Lower lobe of right lung (tissue), 2 donors: Measurements from ENCODE around the gene ESYT1. TPM values are rescaled to one million over a fixed set of nuclear protein-coding genes. Genes with fewer than 3 reads are reported as not detected.

Experiments used
- ATAC-seq, 2 donors: fragments of 200-7000 bp; cut with Tn5 transposase; one replicate each; pipeline ENCODE4 v1.9.1; 2020 to 2022; ENCODE audit warnings: mild to moderate bottlenecking in 2 of 2, moderate library complexity in 2 of 2
- DNase-seq: peaks from one replicate; pipeline ENCODE4 v3.0.0-alpha.2; 2020
- H3K27ac ChIP-seq: fragments of 200-600 bp; one replicate; pipeline ENCODE4 v1.8.0; 2022
- H3K27me3 ChIP-seq: fragments of 200-600 bp; one replicate; pipeline ENCODE4 v1.8.0; 2022; ENCODE audit warnings: low read depth
- H3K36me3 ChIP-seq: fragments of 200-600 bp; one replicate; pipeline ENCODE4 v1.8.0; 2022; ENCODE audit warnings: mild to moderate bottlenecking
- H3K4me1 ChIP-seq: fragments of 200-600 bp; one replicate; pipeline ENCODE4 v1.8.0; 2022
- H3K4me3 ChIP-seq: fragments of 200-600 bp; one replicate; pipeline ENCODE4 v1.8.0; 2022; ENCODE audit warnings: mild to moderate bottlenecking
- H3K9me3 ChIP-seq: fragments of 200-600 bp; one replicate; pipeline ENCODE4 v1.8.0; 2022
- CTCF ChIP-seq: fragments of 200-600 bp; IDR thresholded peaks from one replicate; pipeline ENCODE4 v1.8.0; 2022; ENCODE audit warnings: antibody characterized with exemption, mild to moderate bottlenecking
- intact Hi-C: fragments of 100-400 bp; cut with DNase I; formaldehyde crosslinking; loops from one replicate; pipeline ENCODE4 v1.11.0; 2022
- total RNA-seq: library from RNA; stranded (reverse); fragmentation: NEBNext Ultra II Directional; extraction: Animal tissue kit (Norgen Biotek cat#: 25700); gene quantifications from one replicate; pipeline ENCODE4 v1.2.1, GENCODE V29; 2021
- donor health status: DM: no; HTN: yes; CAD: no; lungs with severe emphysema.

ESYT1 gene
- total RNA-seq, 1 donor from 2014 or later = 114 TPM

- no peak overlapping the region for H3K4me3 ChIP-seq
- intact Hi-C loops = no loop called here
- H3K9me3 ChIP-seq = no peaks in the 10 kb centered on the region
- no peaks in the 10 kb centered on the region for H3K27me3 ChIP-seq
- ATAC-seq (peak; percentile 42 to 55), DNase-seq (peak; percentile 41)
- TF ChIP-seq CTCF = no peak
- H3K27ac ChIP-seq = peak overlapping the region; percentile 73
- peaks cover 65% of the 10 kb centered on the region for H3K36me3 ChIP-seq
- H3K4me1 ChIP-seq = peaks cover 37% of the 10 kb centered on the region
Observed at GRCh38 chr12:56143870-56144269, 15.8 kb downstream of the ESYT1 start.

- TF ChIP-seq CTCF = no peak
- no peak for ATAC-seq
- Histone ChIP-seq H3K4me3 (no peak overlapping the region), H3K27me3 (no peaks in the 10 kb centered on the region), H3K36me3 (peaks cover 51% of the 10 kb centered on the region), H3K27ac (peak overlapping the region; percentile 73), H3K9me3 (no peaks in the 10 kb centered on the region), H3K4me1 (peaks cover 37% of the 10 kb centered on the region)
- DNase-seq = no peak
- intact Hi-C loops = no loop called here
Observed at GRCh38 chr12:56145217-56145616, 17.1 kb downstream of the ESYT1 start.

GRCh38 chr12:56146492-56147460, 18.7 kb downstream of the ESYT1 start:
- intact Hi-C loops = no loop called here
- H3K36me3 ChIP-seq = peaks cover 37% of the 10 kb centered on the region
- no peak overlapping the region for H3K27ac ChIP-seq
- DNase-seq = peak; percentile 22
- no peak for ATAC-seq
- H3K9me3 ChIP-seq = no peaks in the 10 kb centered on the region
- H3K4me3 ChIP-seq = no peak overlapping the region
- no peak for TF ChIP-seq CTCF
- H3K4me1 ChIP-seq = peaks cover 49% of the 10 kb centered on the region
- H3K27me3 ChIP-seq = no peaks in the 10 kb centered on the region

- DNase-seq (no peak), ATAC-seq (no peak)
- Histone ChIP-seq H3K36me3 (no peaks in the 10 kb centered on the region), H3K27ac (no peak overlapping the region), H3K4me1 (peaks cover 35% of the 10 kb centered on the region), H3K27me3 (no peaks in the 10 kb centered on the region), H3K9me3 (no peaks in the 10 kb centered on the region), H3K4me3 (no peak overlapping the region)
- TF ChIP-seq CTCF = no peak
- intact Hi-C loops = no loop called here
Observed at GRCh38 chr12:56150563-56150962, 22.5 kb downstream of the ESYT1 start.

- H3K36me3 ChIP-seq = no peaks in the 10 kb centered on the region
- no peaks in the 10 kb centered on the region for H3K27me3 ChIP-seq
- intact Hi-C loops = no loop called here
- peak overlapping the region; percentile 73 for H3K4me3 ChIP-seq
- ATAC-seq (peak; percentile 71 to 77), DNase-seq (peak; percentile 77)
- H3K9me3 ChIP-seq = no peaks in the 10 kb centered on the region
- H3K4me1 ChIP-seq = peaks cover 31% of the 10 kb centered on the region
- TF ChIP-seq CTCF = peak; percentile 45
- H3K27ac ChIP-seq = peak overlapping the region; percentile 92
Observed at GRCh38 chr12:56151672-56152131, 23.6 kb downstream of the ESYT1 start.
